ENCODE results near the gene MCOLN1.

Gene MCOLN1

GRCh38 chr19:7489609-7490044 lies 32.8 kb upstream of the MCOLN1 start:
- ATAC-seq: no peak
- TF ChIP-seq RARB (CRISPR knock-in tag; IDR thresholded peaks at IDR 0.05): no peak
- TF ChIP-seq ZFP3 (CRISPR knock-in tag; IDR thresholded peaks at IDR 0.05): no peak
- no peak for TF ChIP-seq CSDC2 (CRISPR knock-in tag; IDR thresholded peaks at IDR 0.05)
- no peak for TF ChIP-seq TCF4 (CRISPR knock-in tag; IDR thresholded peaks at IDR 0.05; ENCODE audit: borderline replicate concordance)
- TF ChIP-seq ZNF565 (CRISPR knock-in tag; conservative IDR thresholded peaks at IDR 0.05; ENCODE audit: low read depth): no peak
- no peak for TF ChIP-seq TSHZ2 (CRISPR knock-in tag; IDR thresholded peaks at IDR 0.05)
- no peak for TF ChIP-seq CREB5 (CRISPR knock-in tag; IDR thresholded peaks at IDR 0.05; ENCODE audit: low read depth)

GRCh38 chr19:7492142-7492541 lies 30.3 kb upstream of the MCOLN1 start:
- TF ChIP-seq TSHZ2 (CRISPR knock-in tag; IDR thresholded peaks at IDR 0.05): no peak
- no peak for TF ChIP-seq PATZ1 (CRISPR knock-in tag; IDR thresholded peaks at IDR 0.05; ENCODE audit: borderline replicate concordance)
- no peak for TF ChIP-seq RARB (CRISPR knock-in tag; IDR thresholded peaks at IDR 0.05)
- TF ChIP-seq POU6F1 (CRISPR knock-in tag; IDR thresholded peaks at IDR 0.05; ENCODE audit: borderline replicate concordance, low read depth): no peak
- no peak for TF ChIP-seq ESRRG (CRISPR knock-in tag; IDR thresholded peaks at IDR 0.05)
- TF ChIP-seq SNAI2 (CRISPR knock-in tag; IDR thresholded peaks at IDR 0.05): no peak
- TF ChIP-seq ZNF8 (CRISPR knock-in tag; IDR thresholded peaks at IDR 0.05): no peak
- TF ChIP-seq ARNTL (CRISPR knock-in tag; IDR thresholded peaks at IDR 0.05; ENCODE audit: borderline replicate concordance, low read depth): no peak
- no peak for TF ChIP-seq CREB5 (CRISPR knock-in tag; IDR thresholded peaks at IDR 0.05; ENCODE audit: low read depth)
- TF ChIP-seq ZFP30 (CRISPR knock-in tag; IDR thresholded peaks at IDR 0.05): no peak
- TF ChIP-seq ZNF70 (CRISPR knock-in tag; IDR thresholded peaks at IDR 0.05): no peak
- no peak for TF ChIP-seq OSR1 (CRISPR knock-in tag; IDR thresholded peaks at IDR 0.05)
- TF ChIP-seq TCF4 (CRISPR knock-in tag; IDR thresholded peaks at IDR 0.05; ENCODE audit: borderline replicate concordance): no peak
- TF ChIP-seq BACH2 (CRISPR knock-in tag; IDR thresholded peaks at IDR 0.05; ENCODE audit: borderline replicate concordance): no peak
- TF ChIP-seq GLIS3 (CRISPR knock-in tag; IDR thresholded peaks at IDR 0.05): no peak
- TF ChIP-seq TOX (CRISPR knock-in tag; IDR thresholded peaks at IDR 0.05; ENCODE audit: borderline replicate concordance): no peak
- TF ChIP-seq CSDC2 (CRISPR knock-in tag; IDR thresholded peaks at IDR 0.05): no peak

More at GRCh38 chr19:7492142-7492541, 30.3 kb upstream of the MCOLN1 start:
- no peak for ATAC-seq
